Fibroblast of the aortic adventitia (primary cell): ENCODE data around the gene SPAG8. TPM values are rescaled to one million over a fixed set of nuclear protein-coding genes. Genes with fewer than 3 reads are reported as not detected.

ENCODE experiments used
- DNase-seq: peaks from one replicate; pipeline ENCODE4 v3.0.0-alpha.2; 2010; ENCODE audit warnings: low read depth
- H3K4me3 ChIP-seq: 2 replicates; pipeline ENCODE4 v1.5.1; 2011; ENCODE audit warnings: low read depth, mild to moderate bottlenecking, control low read depth, low read length, moderate library complexity
- small RNA-seq: library from RNA; depleted of rRNA; stranded (forward); fragments of <200 nt; gene quantifications from one replicate; pipeline ENCODE3, GENCODE V24; 2012
- total RNA-seq: library from RNA; depleted of rRNA; stranded (reverse); fragments of >200 nt; gene quantifications from 2 replicates; pipeline ENCODE4 v1.2.3, GENCODE V29; 2012; ENCODE audit warnings: low replicate concordance
- TF ChIP-seq, protein P1 (sequence below): IDR thresholded peaks from 2 replicates; pipeline ENCODE4 v1.5.1; 2011; ENCODE audit warnings: mild to moderate bottlenecking, low read length, control low read depth, inconsistent platforms; ENCODE audit not compliant: insufficient read depth

SPAG8 gene
- total RNA-seq, 1 donor, result 0.81 TPM

- H3K4me3 ChIP-seq, result no peak overlapping the region
- DNase-seq, result no peak
- TF ChIP-seq, protein P1, sequence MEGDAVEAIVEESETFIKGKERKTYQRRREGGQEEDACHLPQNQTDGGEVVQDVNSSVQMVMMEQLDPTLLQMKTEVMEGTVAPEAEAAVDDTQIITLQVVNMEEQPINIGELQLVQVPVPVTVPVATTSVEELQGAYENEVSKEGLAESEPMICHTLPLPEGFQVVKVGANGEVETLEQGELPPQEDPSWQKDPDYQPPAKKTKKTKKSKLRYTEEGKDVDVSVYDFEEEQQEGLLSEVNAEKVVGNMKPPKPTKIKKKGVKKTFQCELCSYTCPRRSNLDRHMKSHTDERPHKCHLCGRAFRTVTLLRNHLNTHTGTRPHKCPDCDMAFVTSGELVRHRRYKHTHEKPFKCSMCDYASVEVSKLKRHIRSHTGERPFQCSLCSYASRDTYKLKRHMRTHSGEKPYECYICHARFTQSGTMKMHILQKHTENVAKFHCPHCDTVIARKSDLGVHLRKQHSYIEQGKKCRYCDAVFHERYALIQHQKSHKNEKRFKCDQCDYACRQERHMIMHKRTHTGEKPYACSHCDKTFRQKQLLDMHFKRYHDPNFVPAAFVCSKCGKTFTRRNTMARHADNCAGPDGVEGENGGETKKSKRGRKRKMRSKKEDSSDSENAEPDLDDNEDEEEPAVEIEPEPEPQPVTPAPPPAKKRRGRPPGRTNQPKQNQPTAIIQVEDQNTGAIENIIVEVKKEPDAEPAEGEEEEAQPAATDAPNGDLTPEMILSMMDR, result no peak
These were observed 44.6 kb downstream of the SPAG8 start for GRCh38 chr9:35767458-35767857.

- TF ChIP-seq, protein P1, result no peak
- no peak for DNase-seq
- H3K4me3 ChIP-seq, result no peak overlapping the region
These were observed 45.1 kb downstream of the SPAG8 start for GRCh38 chr9:35766997-35767396.

- TF ChIP-seq, protein P1, result no peak
These were observed 48.3 kb downstream of the SPAG8 start for GRCh38 chr9:35763803-35764202.

DNA sequence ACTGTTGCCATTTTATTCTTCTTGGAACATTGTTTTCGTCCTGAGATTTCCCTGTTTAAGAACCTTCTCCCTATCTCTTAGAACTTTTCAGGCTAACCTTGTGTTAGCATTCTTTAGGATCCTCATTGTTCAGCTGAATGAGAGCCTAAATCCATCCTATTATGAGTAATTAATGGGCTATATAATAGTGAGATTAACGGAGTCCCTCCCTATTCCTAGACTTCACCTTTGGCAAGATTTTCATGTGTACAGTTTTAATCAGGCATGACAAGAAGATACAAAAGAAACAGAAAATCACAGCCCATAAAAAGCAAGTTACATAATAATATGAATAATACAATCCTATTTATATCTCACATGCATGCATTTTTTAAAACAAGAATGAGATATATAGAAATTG, 48.9 kb downstream of the SPAG8 start:
- TF ChIP-seq, protein P1, result no peak
- H3K4me3 ChIP-seq, result no peak overlapping the region
- no peak for DNase-seq

More at GRCh38 chr9:35763803-35764202, 48.3 kb downstream of the SPAG8 start:
- no peak for DNase-seq
- no peak overlapping the region for H3K4me3 ChIP-seq

- peak; percentile 66 for DNase-seq
- TF ChIP-seq, protein P1, result no peak
These were observed 51.4 kb downstream of the SPAG8 start for GRCh38 chr9:35760651-35761050.

GRCh38 chr9:35759795-35760194, 52.3 kb downstream of the SPAG8 start:
- TF ChIP-seq, protein P1, result no peak
- DNase-seq, result no peak
- no peak overlapping the region for H3K4me3 ChIP-seq

More at GRCh38 chr9:35760651-35761050, 51.4 kb downstream of the SPAG8 start:
- no peak overlapping the region for H3K4me3 ChIP-seq

Small RNA genes within 50 kb of the gene (small RNA-seq; reads per million reads assigned to genes)
- gene HINT2, result 0.25 reads per million

Other genes with a start within 250 kb of the SPAG8 start
- 13.3 and 21.3 TPM in 2 replicates for gene TESK1, start 207.0 kb downstream of the SPAG8 start, total RNA-seq
- gene CD72, start 193.8 kb downstream of the SPAG8 start, total RNA-seq, result 1.1 and 1.9 TPM in 2 replicates
- 0.18 and 1.6 TPM in 2 replicates for gene SIT1, start 161.3 kb downstream of the SPAG8 start, total RNA-seq
- 966 and 30,763 TPM in 2 replicates for gene RMRP, start 154.2 kb downstream of the SPAG8 start, total RNA-seq
- gene CCDC107, start 154.0 kb downstream of the SPAG8 start, total RNA-seq, result 6.1 and 10.9 TPM in 2 replicates
- gene ARHGEF39, start 147.1 kb downstream of the SPAG8 start, total RNA-seq, result 3.9 TPM in 1 of 2 replicates, not detected in the other
- 0.45 and 1.5 TPM in 2 replicates for gene CA9, start 138.3 kb downstream of the SPAG8 start, total RNA-seq
- gene TPM2, start 122.3 kb downstream of the SPAG8 start, total RNA-seq, result 484 and 2,099 TPM in 2 replicates
- 287 and 513 TPM in 2 replicates for gene TLN1, start 80.1 kb downstream of the SPAG8 start, total RNA-seq
- gene CREB3, start 79.6 kb downstream of the SPAG8 start, total RNA-seq, result 56.1 and 68.3 TPM in 2 replicates
- 25.5 and 36.1 TPM in 2 replicates for gene GBA2, start 63.0 kb downstream of the SPAG8 start, total RNA-seq
- 7.8 and 16.0 TPM in 2 replicates for gene RGP1, start 63.0 kb downstream of the SPAG8 start, total RNA-seq
- not detected in 2 replicates for gene MSMP, start 58.0 kb downstream of the SPAG8 start, total RNA-seq
- gene NPR2, start 20.7 kb downstream of the SPAG8 start, total RNA-seq, result 17.1 and 21.4 TPM in 2 replicates
- gene HINT2, start 2.8 kb upstream of the SPAG8 start, total RNA-seq, result 24.9 and 32.6 TPM in 2 replicates
- gene FAM221B, start 16.5 kb upstream of the SPAG8 start, total RNA-seq, result not detected in 2 replicates
- 1.9 and 2.8 TPM in 2 replicates for gene TMEM8B, start 17.0 kb upstream of the SPAG8 start, total RNA-seq
- gene OR13J1, start 58.1 kb upstream of the SPAG8 start, total RNA-seq, result not detected in 2 replicates
- gene HRCT1, start 93.9 kb upstream of the SPAG8 start, total RNA-seq, result 0.81 TPM in 1 of 2 replicates, not detected in the other
- not detected in 2 replicates for gene SPAAR, start 97.2 kb upstream of the SPAG8 start, total RNA-seq
- not detected in 2 replicates for gene OR2S2, start 145.9 kb upstream of the SPAG8 start, total RNA-seq
- 30.1 and 61.8 TPM in 2 replicates for gene RECK, start 224.7 kb upstream of the SPAG8 start, total RNA-seq